Spleen (tissue), 11 donors: ENCODE data around the gene FRMPD1. TPM values are rescaled to one million over a fixed set of nuclear protein-coding genes. Genes with fewer than 3 reads are reported as not detected.

Source experiments
- DNase-seq: peaks from one replicate; pipeline ENCODE4 v3.0.0-alpha.2; 2020
- H3K27ac ChIP-seq, 8 donors: fragments of 200-600 bp; sonication (generic) in 7 of 8; 1 replicate in 4 of 8; 2 replicates in 4 of 8; pipeline versions ENCODE4 v1.5.0 to v1.8.0; 2016 to 2021; ENCODE audit warnings: inconsistent platforms in 4 of 8, mild to moderate bottlenecking in 4 of 8, moderate library complexity in 1 of 8
- H3K27me3 ChIP-seq, 7 donors: fragments of 200-600 bp; sonication (generic) in 6 of 7; replicated peaks in 1 of 7; 1 replicate in 4 of 7; 2 replicates in 3 of 7; pipeline versions ENCODE4 v1.5.0 to v1.8.0; 2016 to 2021; ENCODE audit warnings: inconsistent platforms in 3 of 7, mild to moderate bottlenecking in 1 of 7
- H3K36me3 ChIP-seq, 6 donors: fragments of 200-600 bp; sonication (generic) in 5 of 6; 1 replicate in 4 of 6; 2 replicates in 2 of 6; pipeline versions ENCODE4 v1.5.0 to v1.8.0; 2016 to 2021; ENCODE audit warnings: inconsistent platforms in 2 of 6
- H3K4me1 ChIP-seq, 6 donors: fragments of 200-600 bp; sonication (generic) in 5 of 6; 1 replicate in 3 of 6; 2 replicates in 3 of 6; pipeline versions ENCODE4 v1.5.0 to v1.8.0; 2016 to 2021; ENCODE audit warnings: inconsistent platforms in 3 of 6
- H3K4me3 ChIP-seq, 8 donors: fragments of 200-600 bp; sonication (generic) in 7 of 8; 1 replicate in 4 of 8; 2 replicates in 4 of 8; pipeline versions ENCODE4 v1.5.0 to v1.8.0; 2016 to 2021; ENCODE audit warnings: inconsistent platforms in 4 of 8, mild to moderate bottlenecking in 4 of 8, moderate library complexity in 2 of 8
- H3K9me3 ChIP-seq, 8 donors: fragments of 200-600 bp; sonication (generic) in 7 of 8; 1 replicate in 4 of 8; 2 replicates in 4 of 8; pipeline versions ENCODE4 v1.5.0 to v1.8.0; 2016 to 2021; ENCODE audit warnings: inconsistent platforms in 4 of 8
- POLR2A ChIP-seq, 3 donors: fragments of 450-650 bp; IDR thresholded peaks; one replicate each; pipeline ENCODE4 v1.5.1; 2017; ENCODE audit warnings: antibody characterized with exemption in 3 of 3, mild to moderate bottlenecking in 1 of 3
- POLR2AphosphoS5 ChIP-seq, 3 donors: sonication (generic); formaldehyde crosslinking; IDR thresholded peaks; one replicate each; pipeline ENCODE4 v1.5.1; 2017; ENCODE audit warnings: antibody characterized with exemption in 3 of 3
- WGBS, 5 donors: extraction: QIAGEN DNeasy Blood & Tissue Kit in 3 of 5; methylation state at CpG; one replicate each; pipeline versions ENCODE4 v1.1.5 to v1.1.7; 2013 to 2018; 5-methylcytosine and 5-hydroxymethylcytosine counted together
- intact Hi-C: fragments of 100-400 bp; cut with DNase I; formaldehyde crosslinking; loops from one replicate; pipeline ENCODE4 v1.15.0; 2023; ENCODE audit warnings: low total_unique reads
- polyA plus RNA-seq, 3 donors: library from polyadenylated mRNA; stranded (reverse); fragments of 200-250 nt; gene quantifications; one replicate each; pipeline ENCODE4 v1.2.1, GENCODE V29; 2013
- total RNA-seq, 7 donors: library from RNA; depleted of rRNA in 3 of 7; stranded (reverse); fragments of >200 nt in 3 of 7; fragmentation: NEBNext Ultra II Directional in 4 of 7; extraction: Animal tissue kit (Norgen Biotek cat#: 25700) in 4 of 7; gene quantifications; one replicate each; pipeline versions ENCODE4 v1.1.0 to v1.2.1, GENCODE V29; 2016 to 2021
- TF ChIP-seq, protein P1 (sequence below), 11 experiments: fragments of 200-600 bp in 7 of 11; fragments of 450-650 bp in 4 of 11; sonication (generic) in 4 of 11; IDR thresholded peaks in 8 of 11; conservative IDR thresholded peaks in 3 of 11; 1 replicate in 7 of 11; 2 replicates in 4 of 11; pipeline versions ENCODE4 v1.4.0 to v1.8.0; 2016 to 2021; ENCODE audit warnings: antibody characterized with exemption in 11 of 11, inconsistent platforms in 4 of 11, mild to moderate bottlenecking in 1 of 11
- donor health status: healthy with polysubstance abuse.
- donor health status: DM: no; HTN: no; CAD: no; lungs with moderate emphysema.
- donor health status: DM: no; HTN: no; CAD: no.
- donor health status: Bipolar disorder and iron deficiency.
- donor health status: healthy.
- donor health status: DM: no; HTN: no; CAD: no.
- donor health status: DM: yes; HTN: yes; CAD: no.

Gene FRMPD1
- total and polyA plus RNA-seq, 10 donors: 0.09 to 0.47 (median 0.20) TPM; not detected in 3

DNA sequence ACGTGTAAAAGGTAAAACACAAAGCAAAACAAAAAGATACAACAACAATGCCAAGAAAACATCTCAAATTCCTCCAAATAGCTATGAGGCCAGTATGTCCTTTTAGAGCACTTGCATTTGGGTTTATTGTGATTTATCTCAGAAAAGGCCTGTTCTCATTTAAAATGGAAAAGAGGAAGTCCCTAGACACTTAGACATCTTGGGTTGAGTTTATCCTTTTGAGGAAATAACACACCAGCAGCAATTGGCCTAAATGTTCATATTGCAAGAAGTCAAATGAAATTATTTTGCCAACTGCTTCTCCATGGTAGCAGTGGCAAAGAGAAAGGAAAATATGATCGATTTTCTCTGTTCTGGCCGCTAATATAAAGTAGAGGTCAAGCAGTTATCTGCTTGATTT lies 59.3 kb downstream of the FRMPD1 start:
- Histone ChIP-seq H3K9me3 (no peaks in the 10 kb centered on the region), H3K4me3 (no peak overlapping the region), H3K36me3 (no peaks in the 10 kb centered on the region), H3K27me3 (peaks cover 0 to 8% (median 0%) of the 10 kb centered on the region in 7 donors), H3K4me1 (no peaks in the 10 kb centered on the region), H3K27ac (no peak overlapping the region)
- WGBS, 5 donors: 80 to 88% (median 84%) methylated on average over 3 of the region's 3 CpGs
- intact Hi-C loops: no loop called here
- no peak for TF ChIP-seq POLR2A (IDR thresholded peaks at IDR 0.05)
- TF ChIP-seq, protein P1, sequence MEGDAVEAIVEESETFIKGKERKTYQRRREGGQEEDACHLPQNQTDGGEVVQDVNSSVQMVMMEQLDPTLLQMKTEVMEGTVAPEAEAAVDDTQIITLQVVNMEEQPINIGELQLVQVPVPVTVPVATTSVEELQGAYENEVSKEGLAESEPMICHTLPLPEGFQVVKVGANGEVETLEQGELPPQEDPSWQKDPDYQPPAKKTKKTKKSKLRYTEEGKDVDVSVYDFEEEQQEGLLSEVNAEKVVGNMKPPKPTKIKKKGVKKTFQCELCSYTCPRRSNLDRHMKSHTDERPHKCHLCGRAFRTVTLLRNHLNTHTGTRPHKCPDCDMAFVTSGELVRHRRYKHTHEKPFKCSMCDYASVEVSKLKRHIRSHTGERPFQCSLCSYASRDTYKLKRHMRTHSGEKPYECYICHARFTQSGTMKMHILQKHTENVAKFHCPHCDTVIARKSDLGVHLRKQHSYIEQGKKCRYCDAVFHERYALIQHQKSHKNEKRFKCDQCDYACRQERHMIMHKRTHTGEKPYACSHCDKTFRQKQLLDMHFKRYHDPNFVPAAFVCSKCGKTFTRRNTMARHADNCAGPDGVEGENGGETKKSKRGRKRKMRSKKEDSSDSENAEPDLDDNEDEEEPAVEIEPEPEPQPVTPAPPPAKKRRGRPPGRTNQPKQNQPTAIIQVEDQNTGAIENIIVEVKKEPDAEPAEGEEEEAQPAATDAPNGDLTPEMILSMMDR (IDR thresholded peaks at IDR 0.05 in 8 of 11, conservative IDR thresholded peaks at IDR 0.05 in 3 of 11): no peak
- TF ChIP-seq POLR2AphosphoS5 (IDR thresholded peaks at IDR 0.05): no peak
- DNase-seq: no peak

DNA sequence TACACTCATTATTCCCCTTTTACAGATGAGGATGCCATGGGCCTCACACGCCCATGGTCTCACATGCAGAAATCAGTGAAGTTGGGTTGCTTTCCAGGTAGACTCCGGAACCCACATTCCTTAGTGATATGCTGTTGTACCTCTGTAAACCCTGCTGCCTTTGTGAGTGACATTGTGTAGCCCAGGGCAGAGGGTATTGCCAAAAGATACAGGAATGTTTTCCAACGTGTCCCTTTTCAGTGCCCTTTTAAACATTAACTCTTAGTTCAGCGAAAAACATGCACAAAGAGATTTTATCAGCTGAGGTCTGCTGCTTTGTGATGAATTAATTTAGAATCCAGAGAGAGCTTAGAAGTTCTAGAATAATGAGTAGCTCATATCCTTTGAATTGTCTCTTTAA lies 64.5 kb downstream of the FRMPD1 start:
- no peak for DNase-seq
- TF ChIP-seq POLR2AphosphoS5 (IDR thresholded peaks at IDR 0.05) (no peak), POLR2A (IDR thresholded peaks at IDR 0.05) (no peak)
- TF ChIP-seq, protein P1 (IDR thresholded peaks at IDR 0.05 in 8 of 11, conservative IDR thresholded peaks at IDR 0.05 in 3 of 11): no peak
- Histone ChIP-seq H3K4me1 (no peaks in the 10 kb centered on the region), H3K27ac (no peak overlapping the region), H3K36me3 (no peaks in the 10 kb centered on the region), H3K9me3 (no peaks in the 10 kb centered on the region), H3K27me3 (no peaks in the 10 kb centered on the region), H3K4me3 (no peak overlapping the region)
- intact Hi-C loops: no loop called here
- WGBS, 5 donors: 68 to 88% (median 79%) methylated on average over 4 of the region's 4 CpGs

DNA sequence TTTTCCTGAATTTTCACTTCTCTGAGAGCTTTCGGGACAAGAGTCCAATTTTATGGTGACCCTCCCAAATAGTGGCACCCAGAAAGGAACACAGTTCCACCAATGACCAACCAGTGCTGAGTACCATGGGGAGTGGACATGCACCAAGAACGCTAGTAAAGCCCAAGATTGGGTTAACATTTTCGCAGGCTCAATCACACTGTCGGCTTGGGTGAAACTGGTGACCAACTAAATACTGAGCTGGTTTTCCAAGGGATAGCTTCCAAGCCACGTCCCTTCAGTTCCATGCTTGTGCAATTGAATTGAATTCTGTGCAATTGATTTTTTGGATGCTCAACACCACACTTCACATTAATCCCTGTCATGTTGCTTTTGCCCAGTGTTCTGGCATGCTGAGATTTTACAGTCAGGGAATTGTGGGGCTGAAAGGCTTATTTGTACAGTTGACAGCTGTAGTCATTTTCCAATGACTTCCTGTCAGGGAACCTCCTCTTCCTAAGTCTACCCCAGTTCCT lies 65.3 kb downstream of the FRMPD1 start:
- H3K4me3 ChIP-seq: no peak overlapping the region
- H3K27ac ChIP-seq: no peak overlapping the region
- no peaks in the 10 kb centered on the region for H3K27me3 ChIP-seq
- TF ChIP-seq POLR2AphosphoS5 (IDR thresholded peaks at IDR 0.05) (no peak), POLR2A (IDR thresholded peaks at IDR 0.05) (no peak)
- TF ChIP-seq, protein P1 (IDR thresholded peaks at IDR 0.05 in 8 of 11, conservative IDR thresholded peaks at IDR 0.05 in 3 of 11): no peak
- no peaks in the 10 kb centered on the region for H3K36me3 ChIP-seq
- intact Hi-C loops: no loop called here
- DNase-seq: no peak
- no peaks in the 10 kb centered on the region for H3K4me1 ChIP-seq
- H3K9me3 ChIP-seq: no peaks in the 10 kb centered on the region
- 83 to 90% (median 85%) methylated on average over 5 of the region's 5 CpGs for WGBS, 5 donors

DNA sequence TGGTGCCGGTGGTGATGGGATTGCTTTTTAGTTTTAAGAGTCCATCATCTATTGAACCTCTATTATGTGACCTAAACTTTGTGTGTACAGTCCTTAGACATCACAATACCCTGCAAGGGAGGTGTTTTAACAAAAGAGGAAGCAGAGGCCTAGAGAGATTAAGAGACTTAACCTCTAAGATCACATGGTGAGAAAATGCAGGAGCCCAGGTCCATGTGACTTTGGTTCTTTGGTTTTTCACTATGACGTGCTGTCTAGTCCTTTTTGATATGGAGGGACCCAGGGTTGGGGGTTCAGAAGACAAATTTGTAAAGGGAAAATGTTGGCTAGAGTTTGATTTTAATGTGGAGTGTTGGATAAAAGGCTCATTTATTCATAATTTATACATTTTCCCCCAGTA lies 68.8 kb downstream of the FRMPD1 start:
- no peaks in the 10 kb centered on the region for H3K36me3 ChIP-seq
- WGBS, 5 donors: 58 to 66% (median 59%) methylated on average over 2 of the region's 2 CpGs
- intact Hi-C loops: no loop called here
- no peak for DNase-seq
- no peaks in the 10 kb centered on the region for H3K9me3 ChIP-seq
- TF ChIP-seq POLR2AphosphoS5 (IDR thresholded peaks at IDR 0.05) (no peak), POLR2A (IDR thresholded peaks at IDR 0.05) (no peak)
- TF ChIP-seq, protein P1 (IDR thresholded peaks at IDR 0.05 in 8 of 11, conservative IDR thresholded peaks at IDR 0.05 in 3 of 11): no peak
- H3K27ac ChIP-seq: no peak overlapping the region
- no peak overlapping the region for H3K4me3 ChIP-seq
- H3K27me3 ChIP-seq: peaks cover 0 to 5% (median 0%) of the 10 kb centered on the region in 7 donors
- H3K4me1 ChIP-seq: no peaks in the 10 kb centered on the region
